ENCODE results near the gene TAS2R60. TPM values are rescaled to one million over a fixed set of nuclear protein-coding genes. Genes with fewer than 3 reads are reported as not detected.

TAS2R60 gene
- total and polyA plus RNA-seq, 12 donors: not detected

GRCh38 chr7:143436325-143436946 is 6.8 kb upstream of the TAS2R60 start:
- Histone ChIP-seq H3K36me3 (no peaks in the 10 kb centered on the region), H3K9me3 (no peaks in the 10 kb centered on the region), H3K27me3 (peaks cover 0 to 5% (median 0%) of the 10 kb centered on the region in 7 donors), H3K4me3 (no peak overlapping the region), H3K4me1 (peaks cover 0 to 4% (median 0%) of the 10 kb centered on the region in 9 donors), H3K27ac (no peak overlapping the region)
- intact Hi-C loops (cut with DNase I): no loop called here
- DNase-seq (no peak), ATAC-seq (no peak)
- TF ChIP-seq CTCF (IDR thresholded peaks at IDR 0.05): no peak
- WGBS, 2 donors: 87 to 92% methylated on average over 3 of the region's 3 CpGs

DNA sequence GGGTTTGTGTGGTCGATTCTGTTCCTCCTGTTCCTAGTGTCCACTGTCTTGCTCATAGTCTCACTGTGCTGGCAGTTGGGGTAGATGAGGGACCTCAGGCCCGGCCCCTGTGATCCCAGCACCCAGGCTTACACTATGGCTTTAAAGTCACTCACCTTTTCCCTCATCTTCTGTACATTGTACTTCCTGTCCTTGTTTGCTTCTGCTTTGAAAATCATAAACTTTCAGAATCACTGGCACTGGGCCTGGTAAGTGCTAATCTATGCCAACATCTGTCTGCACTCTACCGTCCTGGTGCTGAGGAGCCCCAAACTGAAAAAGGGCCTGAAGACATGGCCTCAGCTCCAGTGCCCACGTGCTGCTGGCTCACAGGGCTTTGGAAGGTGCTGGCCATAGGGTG is 5.7 kb upstream of the TAS2R60 start:
- no peak overlapping the region for H3K27ac ChIP-seq
- no peaks in the 10 kb centered on the region for H3K9me3 ChIP-seq
- H3K36me3 ChIP-seq: no peaks in the 10 kb centered on the region
- no peak overlapping the region for H3K4me3 ChIP-seq
- no peak for ATAC-seq
- intact Hi-C loops (cut with DNase I): no loop called here
- no peak for TF ChIP-seq CTCF (IDR thresholded peaks at IDR 0.05)
- 65 to 66% methylated on average over 4 of the region's 4 CpGs for WGBS, 2 donors
- peaks cover 0 to 5% (median 0%) of the 10 kb centered on the region in 7 donors for H3K27me3 ChIP-seq
- H3K4me1 ChIP-seq: peaks cover 0 to 4% (median 0%) of the 10 kb centered on the region in 9 donors
- DNase-seq: no peak

- Histone ChIP-seq H3K4me1 (peaks cover 0 to 2% (median 0%) of the 10 kb centered on the region in 9 donors), H3K4me3 (no peak overlapping the region), H3K9me3 (no peaks in the 10 kb centered on the region), H3K27ac (no peak overlapping the region), H3K36me3 (no peaks in the 10 kb centered on the region), H3K27me3 (peaks cover 0 to 5% (median 0%) of the 10 kb centered on the region in 7 donors)
- intact Hi-C loops (cut with DNase I): no loop called here
- DNase-seq: no peak
- 86 to 87% methylated on average over 2 of the region's 2 CpGs for WGBS, 2 donors
- TF ChIP-seq CTCF (IDR thresholded peaks at IDR 0.05): no peak
- no peak for ATAC-seq
Measured at GRCh38 chr7:143439866-143440265, 3.4 kb upstream of the TAS2R60 start.

DNA sequence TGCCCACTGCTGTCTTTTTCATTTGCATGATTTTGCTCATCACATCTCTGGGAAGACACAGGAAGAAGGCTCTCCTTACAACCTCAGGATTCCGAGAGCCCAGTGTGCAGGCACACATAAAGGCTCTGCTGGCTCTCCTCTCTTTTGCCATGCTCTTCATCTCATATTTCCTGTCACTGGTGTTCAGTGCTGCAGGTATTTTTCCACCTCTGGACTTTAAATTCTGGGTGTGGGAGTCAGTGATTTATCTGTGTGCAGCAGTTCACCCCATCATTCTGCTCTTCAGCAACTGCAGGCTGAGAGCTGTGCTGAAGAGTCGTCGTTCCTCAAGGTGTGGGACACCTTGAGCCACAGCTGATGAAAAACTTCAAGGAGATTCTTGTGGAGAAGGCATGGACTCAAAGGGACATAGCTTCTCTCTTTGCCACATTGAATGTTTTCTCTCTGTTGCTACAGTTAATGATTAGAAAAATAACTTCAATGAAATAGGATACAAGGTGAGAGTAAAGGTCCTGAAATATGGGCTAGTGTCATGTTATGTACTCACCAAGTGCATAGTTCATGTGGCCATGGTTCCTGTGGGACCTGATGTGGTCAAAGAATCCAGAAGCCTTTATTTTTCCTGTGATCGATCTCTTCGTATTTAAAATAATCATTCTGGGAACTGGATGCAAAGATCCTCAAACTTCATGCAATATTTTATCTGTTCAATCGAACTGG is 970 bp downstream of the TAS2R60 start:
- Histone ChIP-seq H3K4me3 (no peak overlapping the region), H3K9me3 (no peaks in the 10 kb centered on the region), H3K4me1 (no peaks in the 10 kb centered on the region), H3K36me3 (no peaks in the 10 kb centered on the region), H3K27ac (no peak overlapping the region), H3K27me3 (peaks cover 0 to 21% (median 7%) of the 10 kb centered on the region in 7 donors)
- ATAC-seq (no peak), DNase-seq (no peak)
- 91 to 95% methylated on average over 6 of the region's 6 CpGs for WGBS, 2 donors
- intact Hi-C loops (cut with DNase I): no loop called here
- TF ChIP-seq CTCF (IDR thresholded peaks at IDR 0.05): no peak

All from heart right ventricle (tissue), 16 donors.